ENCODE data around the gene PLB1.

The PLB1 gene

GRCh38 chr2:28495551-28496250, at the start of gene PLB1:
TSS of gene PLB1 (plus strand) at chr2:28496060. CDS start at chr2:28496115, 55 bp downstream.
- no peak for DNase-seq (ENCODE audit: low read depth)

GRCh38 chr2:28446531-28446930, 49.3 kb upstream of the PLB1 start:
- DNase-seq (ENCODE audit: low read depth): no peak

- no peak for DNase-seq (ENCODE audit: low read depth)
Observed at GRCh38 chr2:28447086-28447485, 48.8 kb upstream of the PLB1 start.

- no peak for DNase-seq (ENCODE audit: low read depth)
Observed at GRCh38 chr2:28447943-28448792, 47.7 kb upstream of the PLB1 start.

- no peak for DNase-seq (ENCODE audit: low read depth)
Observed at GRCh38 chr2:28448793-28449100, 47.1 kb upstream of the PLB1 start.

- DNase-seq (ENCODE audit: low read depth): no peak
Observed at GRCh38 chr2:28449126-28449487, 46.8 kb upstream of the PLB1 start.

- peak; percentile 61 for DNase-seq (ENCODE audit: low read depth)
Observed at GRCh38 chr2:28449488-28450395, 46.1 kb upstream of the PLB1 start.

- no peak for DNase-seq (ENCODE audit: low read depth)
Observed at GRCh38 chr2:28450901-28451565, 44.8 kb upstream of the PLB1 start.

- no peak for DNase-seq (ENCODE audit: low read depth)
Observed at GRCh38 chr2:28451793-28452533, 43.9 kb upstream of the PLB1 start.

- DNase-seq (ENCODE audit: low read depth): peak; percentile 72
Observed at GRCh38 chr2:28452534-28453081, 43.3 kb upstream of the PLB1 start.

- no peak for DNase-seq (ENCODE audit: low read depth)
Observed at GRCh38 chr2:28453396-28453795, 42.5 kb upstream of the PLB1 start.

- no peak for DNase-seq (ENCODE audit: low read depth)
Observed at GRCh38 chr2:28454016-28454930, 41.6 kb upstream of the PLB1 start.

GRCh38 chr2:28457237-28457636, 38.6 kb upstream of the PLB1 start:
- no peak for DNase-seq (ENCODE audit: low read depth)

GRCh38 chr2:28461056-28461455, 34.8 kb upstream of the PLB1 start:
- DNase-seq (ENCODE audit: low read depth): no peak

- DNase-seq (ENCODE audit: low read depth): no peak
Observed at GRCh38 chr2:28462122-28462521, 33.7 kb upstream of the PLB1 start.

GRCh38 chr2:28463211-28463816, 32.5 kb upstream of the PLB1 start:
- DNase-seq (ENCODE audit: low read depth): no peak

GRCh38 chr2:28463893-28464292, 32.0 kb upstream of the PLB1 start:
- DNase-seq (ENCODE audit: low read depth): no peak

- no peak for DNase-seq (ENCODE audit: low read depth)
Observed at GRCh38 chr2:28465148-28465885, 30.5 kb upstream of the PLB1 start.

- DNase-seq (ENCODE audit: low read depth): no peak
Observed at GRCh38 chr2:28469304-28469703, 26.6 kb upstream of the PLB1 start.

All from activated gamma-delta T cell treated with anti-CD3 and anti-CD28 coated beads, Interleukin-2, amount 50 U/mL, for 16 hours (primary cell).